GM12865 (cell line): ENCODE results near the gene LOXL1.

Experiments
- DNase-seq: peaks from one replicate; pipeline ENCODE4 v3.0.0; 2010; ENCODE audit warnings: low read depth
- H3K4me3 ChIP-seq: 2 replicates; pipeline ENCODE4 v1.5.1; 2011; ENCODE audit warnings: mild to moderate bottlenecking, low read depth, low read length, control low read depth
- CTCF ChIP-seq: IDR thresholded peaks from 2 replicates; pipeline ENCODE4 v1.5.1; 2011; ENCODE audit warnings: low read length, control low read depth, low read depth, inconsistent platforms; ENCODE audit not compliant: insufficient read depth; ENCODE audit errors: missing control alignments

Gene LOXL1

DNA sequence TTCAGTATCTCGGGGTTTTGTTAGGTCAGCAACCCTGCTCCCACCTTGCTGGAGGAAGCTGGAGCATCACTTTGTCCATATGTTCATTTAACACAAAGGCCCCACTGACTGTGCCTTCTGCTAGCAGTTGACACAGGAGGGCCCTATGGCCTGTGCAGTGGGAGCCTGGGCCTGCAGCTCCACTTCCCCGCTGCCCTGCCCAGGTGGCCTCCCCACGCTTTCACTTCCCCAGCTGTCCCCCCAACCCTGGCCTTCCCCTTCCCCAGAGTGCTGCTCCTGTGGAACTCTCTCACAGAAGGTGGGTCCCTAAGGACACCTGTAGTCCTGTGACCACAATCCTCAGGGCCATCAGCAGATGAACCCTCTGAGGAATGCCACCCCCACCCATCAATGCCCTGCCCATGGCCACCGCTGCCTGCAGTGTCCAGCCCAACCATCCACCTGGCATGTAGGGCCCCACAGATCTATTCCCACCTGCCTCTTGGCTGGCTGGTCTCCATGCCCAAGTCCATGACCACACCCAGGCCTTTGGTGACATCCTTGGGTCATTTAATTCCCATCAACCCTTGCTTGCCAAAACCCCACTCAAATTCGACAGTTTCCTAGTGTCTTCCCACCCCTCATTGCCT lies 39.4 kb upstream of the LOXL1 start:
- no peak overlapping the region for H3K4me3 ChIP-seq
- DNase-seq = no peak
- no peak for TF ChIP-seq CTCF

DNA sequence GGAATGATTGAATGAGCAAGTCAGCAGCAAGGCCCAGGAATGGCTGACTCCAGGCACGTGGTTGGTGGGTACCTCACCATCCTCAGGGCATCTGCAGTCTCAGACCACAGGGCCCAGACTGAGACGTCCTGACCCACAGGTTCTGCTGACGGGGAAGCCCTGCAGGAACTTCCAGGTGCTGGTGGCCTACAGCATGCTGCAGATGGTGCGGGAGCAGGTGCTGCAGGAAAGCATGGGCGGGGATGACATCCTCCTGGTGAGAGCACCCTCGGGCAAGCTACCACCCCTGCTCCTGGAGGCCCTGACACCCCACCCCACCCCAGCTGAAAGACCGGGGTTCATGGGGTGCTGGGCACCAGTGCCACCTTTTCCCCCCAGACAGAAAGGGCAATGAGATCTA lies 38.8 kb upstream of the LOXL1 start:
- no peak overlapping the region for H3K4me3 ChIP-seq
- TF ChIP-seq CTCF = no peak
- no peak for DNase-seq

DNA sequence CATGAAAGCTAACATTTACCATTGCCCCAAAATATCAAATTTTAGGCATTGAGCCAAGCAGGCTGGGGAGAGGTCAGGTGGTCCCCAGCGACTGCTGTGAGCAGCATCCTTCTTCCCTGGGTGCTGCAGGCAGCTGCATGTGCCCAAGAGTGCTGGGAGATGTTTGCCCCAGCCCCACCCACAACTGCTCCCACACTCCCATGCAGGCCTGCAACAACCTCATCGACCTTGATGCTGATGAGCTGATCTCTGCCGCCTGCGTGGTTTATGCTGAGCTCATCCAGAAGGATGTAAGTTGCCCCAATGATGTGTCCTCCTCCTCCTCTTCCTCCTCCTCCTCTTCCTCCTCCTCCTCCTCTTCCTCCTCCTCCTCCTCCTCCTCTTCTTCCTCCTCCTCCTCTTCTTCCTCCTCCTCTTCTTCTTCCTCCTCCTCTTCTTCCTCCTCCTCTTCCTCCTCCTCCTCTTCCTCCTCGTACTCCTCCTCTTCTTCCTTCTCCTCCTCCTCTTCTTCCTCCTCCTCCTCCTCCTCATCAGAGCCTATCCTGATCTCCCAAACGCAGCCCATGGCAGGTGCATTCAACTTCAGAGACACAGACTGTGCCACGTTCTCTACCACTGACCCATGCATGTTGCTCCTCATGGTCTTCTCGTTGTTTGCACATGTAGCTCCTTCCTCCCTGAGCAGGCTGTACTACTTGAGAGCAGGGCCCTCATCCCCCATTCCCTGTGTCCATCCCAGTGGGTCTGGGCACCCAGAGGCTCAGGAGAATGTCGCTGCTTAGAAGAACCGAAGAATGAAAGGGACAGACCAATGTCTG lies 37.8 kb upstream of the LOXL1 start:
- no peak for TF ChIP-seq CTCF
- H3K4me3 ChIP-seq = no peak overlapping the region
- no peak for DNase-seq

GRCh38 chr15:73889053-73889761 lies 37.1 kb upstream of the LOXL1 start:
- no peak overlapping the region for H3K4me3 ChIP-seq
- no peak for DNase-seq
- no peak for TF ChIP-seq CTCF

GRCh38 chr15:73889762-73890124 lies 36.5 kb upstream of the LOXL1 start:
- DNase-seq = no peak
- H3K4me3 ChIP-seq = no peak overlapping the region

More at GRCh38 chr15:73889762-73890124, 36.5 kb upstream of the LOXL1 start:
- TF ChIP-seq CTCF = no peak
